ENCODE measurements around the gene FAM217A.

FAM217A gene

GRCh38 chr6:4084444-4085331 is 5.8 kb upstream of the FAM217A start:
- DNase-seq: no peak

GRCh38 chr6:4074478-4075235 is 4.3 kb downstream of the FAM217A start:
- DNase-seq: no peak

GRCh38 chr6:4071330-4071729 is 7.6 kb downstream of the FAM217A start:
- DNase-seq: no peak

GRCh38 chr6:4069199-4069598 is 9.7 kb downstream of the FAM217A start:
- DNase-seq: no peak

GRCh38 chr6:4067673-4068072 is 11.3 kb downstream of the FAM217A start:
- no peak for DNase-seq

GRCh38 chr6:4066029-4066755 is 12.7 kb downstream of the FAM217A start:
- no peak for DNase-seq

GRCh38 chr6:4059115-4059777 is 19.7 kb downstream of the FAM217A start:
- peak; percentile 27 for DNase-seq

GRCh38 chr6:4057036-4057435 is 21.9 kb downstream of the FAM217A start:
- no peak for DNase-seq

GRCh38 chr6:4055420-4056041 is 23.4 kb downstream of the FAM217A start:
- no peak for DNase-seq

GRCh38 chr6:4049246-4049645 is 29.7 kb downstream of the FAM217A start:
- DNase-seq: no peak

GRCh38 chr6:4041480-4041879 is 37.5 kb downstream of the FAM217A start:
- DNase-seq: no peak

GRCh38 chr6:4039348-4039747 is 39.6 kb downstream of the FAM217A start:
- no peak for DNase-seq

- no peak for DNase-seq
Observed at GRCh38 chr6:4036581-4036980, 42.4 kb downstream of the FAM217A start.

GRCh38 chr6:4032475-4032874 is 46.5 kb downstream of the FAM217A start:
- DNase-seq: no peak

GRCh38 chr6:4031442-4031841 is 47.5 kb downstream of the FAM217A start:
- DNase-seq: no peak

GRCh38 chr6:4030669-4031068 is 48.3 kb downstream of the FAM217A start:
- DNase-seq: no peak

GRCh38 chr6:4029687-4030086 is 49.2 kb downstream of the FAM217A start:
- DNase-seq: no peak

GRCh38 chr6:4028051-4028450 is 50.9 kb downstream of the FAM217A start:
- DNase-seq: no peak

GRCh38 chr6:4025681-4026080 is 53.3 kb downstream of the FAM217A start:
- no peak for DNase-seq

- DNase-seq: no peak
Observed at GRCh38 chr6:4023240-4023639, 55.7 kb downstream of the FAM217A start.

- DNase-seq: no peak
Observed at GRCh38 chr6:4021854-4022695, 56.9 kb downstream of the FAM217A start.

All from stimulated activated naive CD4-positive, alpha-beta T cell treated with Interleukin-2 at 50 U/mL for 16 hours (primary cell).